ENCODE data around the gene MT1H.

Gene MT1H

DNA sequence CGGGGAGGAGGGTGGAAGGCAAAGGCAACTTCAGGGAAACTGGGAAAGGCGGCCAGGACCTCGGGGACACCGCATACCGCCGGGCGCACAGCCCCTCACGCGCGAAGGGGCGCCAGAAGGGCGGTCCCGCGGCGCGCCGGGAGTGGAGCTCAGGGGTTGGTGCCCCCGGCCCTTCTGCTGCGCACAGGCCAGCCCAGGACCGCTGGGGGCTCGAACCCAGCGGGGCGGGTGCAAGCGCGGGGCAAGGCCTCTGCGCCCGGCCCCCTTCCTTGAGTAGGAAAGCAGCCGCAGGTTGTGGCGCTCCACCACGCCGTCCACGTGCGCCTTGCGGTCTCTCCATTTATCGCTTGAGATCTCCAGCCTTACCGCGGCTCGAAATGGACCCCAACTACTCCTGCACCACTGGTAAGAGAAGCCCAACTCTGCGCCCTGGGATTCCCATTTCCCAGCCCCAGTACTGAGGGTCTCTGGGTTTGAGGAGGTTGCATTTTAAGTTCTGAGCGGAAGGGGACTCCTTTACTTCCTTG, 34.1 kb upstream of the MT1H start:
- Histone ChIP-seq H3K79me2 (ENCODE audit: insufficient read depth, low read depth) (no peaks in the 10 kb centered on the region), H3K9ac (no peak overlapping the region), H2AFZ (ENCODE audit: low read depth) (no peak overlapping the region), H3K4me2 (no peak overlapping the region), H3K36me3 (ENCODE audit: insufficient read depth) (no peaks in the 10 kb centered on the region), H4K20me1 (ENCODE audit: insufficient read depth) (no peaks in the 10 kb centered on the region), H3K27me3 (ENCODE audit: insufficient read depth, low read depth) (peaks cover 6% of the 10 kb centered on the region; the same call in 1 of the 2 replicates), H3K4me1 (ENCODE audit: low read depth, poor library complexity, severe bottlenecking) (no peaks in the 10 kb centered on the region), H3K27ac (no peak overlapping the region), H3K4me3 (IDR thresholded peaks at IDR 0.05; ENCODE audit: insufficient read depth, low read depth, low read length) (no peak overlapping the region)
- TF ChIP-seq, protein P1, sequence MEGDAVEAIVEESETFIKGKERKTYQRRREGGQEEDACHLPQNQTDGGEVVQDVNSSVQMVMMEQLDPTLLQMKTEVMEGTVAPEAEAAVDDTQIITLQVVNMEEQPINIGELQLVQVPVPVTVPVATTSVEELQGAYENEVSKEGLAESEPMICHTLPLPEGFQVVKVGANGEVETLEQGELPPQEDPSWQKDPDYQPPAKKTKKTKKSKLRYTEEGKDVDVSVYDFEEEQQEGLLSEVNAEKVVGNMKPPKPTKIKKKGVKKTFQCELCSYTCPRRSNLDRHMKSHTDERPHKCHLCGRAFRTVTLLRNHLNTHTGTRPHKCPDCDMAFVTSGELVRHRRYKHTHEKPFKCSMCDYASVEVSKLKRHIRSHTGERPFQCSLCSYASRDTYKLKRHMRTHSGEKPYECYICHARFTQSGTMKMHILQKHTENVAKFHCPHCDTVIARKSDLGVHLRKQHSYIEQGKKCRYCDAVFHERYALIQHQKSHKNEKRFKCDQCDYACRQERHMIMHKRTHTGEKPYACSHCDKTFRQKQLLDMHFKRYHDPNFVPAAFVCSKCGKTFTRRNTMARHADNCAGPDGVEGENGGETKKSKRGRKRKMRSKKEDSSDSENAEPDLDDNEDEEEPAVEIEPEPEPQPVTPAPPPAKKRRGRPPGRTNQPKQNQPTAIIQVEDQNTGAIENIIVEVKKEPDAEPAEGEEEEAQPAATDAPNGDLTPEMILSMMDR (conservative IDR thresholded peaks at IDR 0.05; ENCODE audit: low read depth, low read length) = no peak

DNA sequence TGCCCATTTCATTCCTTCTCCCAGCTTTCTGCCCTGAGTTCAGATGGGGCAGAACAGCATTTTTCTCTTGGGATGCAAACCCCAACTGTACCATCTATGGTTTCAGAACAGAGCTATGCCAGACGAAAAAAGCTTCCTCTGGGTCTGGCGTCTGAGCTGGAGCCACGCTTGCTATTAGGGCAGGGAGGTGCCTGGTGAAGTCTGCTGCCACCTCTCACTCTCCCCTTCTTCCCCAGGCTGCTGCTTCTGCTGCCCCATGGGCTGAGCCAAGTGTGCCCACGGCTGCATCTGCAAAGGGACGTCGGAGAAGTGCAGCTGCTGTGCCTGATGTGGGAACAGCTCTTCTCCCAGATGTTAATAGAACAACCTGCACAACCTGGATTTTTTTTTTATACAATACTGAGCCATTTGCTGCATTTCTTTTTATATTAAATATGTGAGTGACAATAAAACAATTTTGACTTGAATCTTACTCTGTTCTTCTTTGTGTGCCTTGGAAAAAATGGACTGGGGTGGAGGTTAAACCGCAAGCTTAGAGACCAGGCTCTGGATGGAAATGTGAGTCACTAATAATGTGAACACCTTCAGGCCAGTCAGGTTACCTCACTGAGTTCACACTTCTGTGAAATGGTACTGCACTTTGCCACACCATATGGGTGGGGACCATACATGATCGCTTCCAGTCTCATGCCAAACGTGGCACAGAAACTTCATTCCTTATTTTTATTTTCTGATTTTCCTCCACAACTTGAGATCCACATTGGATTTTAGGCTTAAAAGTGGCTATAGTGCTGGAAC, 32.8 kb upstream of the MT1H start:
- no peaks in the 10 kb centered on the region for H3K36me3 ChIP-seq (ENCODE audit: insufficient read depth)
- H3K27ac ChIP-seq = no peak overlapping the region
- no peak overlapping the region for H3K4me3 ChIP-seq (IDR thresholded peaks at IDR 0.05; ENCODE audit: insufficient read depth, low read depth, low read length)
- H3K9ac ChIP-seq = no peak overlapping the region
- H4K20me1 ChIP-seq (ENCODE audit: insufficient read depth) = no peaks in the 10 kb centered on the region
- no peaks in the 10 kb centered on the region for H3K79me2 ChIP-seq (ENCODE audit: insufficient read depth, low read depth)
- no peak overlapping the region for H2AFZ ChIP-seq (ENCODE audit: low read depth)
- H3K27me3 ChIP-seq (ENCODE audit: insufficient read depth, low read depth) = peaks cover 6% of the 10 kb centered on the region; the same call in 1 of the 2 replicates
- no peak overlapping the region for H3K4me2 ChIP-seq
- no peaks in the 10 kb centered on the region for H3K4me1 ChIP-seq (ENCODE audit: low read depth, poor library complexity, severe bottlenecking)
- TF ChIP-seq, protein P1 (conservative IDR thresholded peaks at IDR 0.05; ENCODE audit: low read depth, low read length) = no peak

DNA sequence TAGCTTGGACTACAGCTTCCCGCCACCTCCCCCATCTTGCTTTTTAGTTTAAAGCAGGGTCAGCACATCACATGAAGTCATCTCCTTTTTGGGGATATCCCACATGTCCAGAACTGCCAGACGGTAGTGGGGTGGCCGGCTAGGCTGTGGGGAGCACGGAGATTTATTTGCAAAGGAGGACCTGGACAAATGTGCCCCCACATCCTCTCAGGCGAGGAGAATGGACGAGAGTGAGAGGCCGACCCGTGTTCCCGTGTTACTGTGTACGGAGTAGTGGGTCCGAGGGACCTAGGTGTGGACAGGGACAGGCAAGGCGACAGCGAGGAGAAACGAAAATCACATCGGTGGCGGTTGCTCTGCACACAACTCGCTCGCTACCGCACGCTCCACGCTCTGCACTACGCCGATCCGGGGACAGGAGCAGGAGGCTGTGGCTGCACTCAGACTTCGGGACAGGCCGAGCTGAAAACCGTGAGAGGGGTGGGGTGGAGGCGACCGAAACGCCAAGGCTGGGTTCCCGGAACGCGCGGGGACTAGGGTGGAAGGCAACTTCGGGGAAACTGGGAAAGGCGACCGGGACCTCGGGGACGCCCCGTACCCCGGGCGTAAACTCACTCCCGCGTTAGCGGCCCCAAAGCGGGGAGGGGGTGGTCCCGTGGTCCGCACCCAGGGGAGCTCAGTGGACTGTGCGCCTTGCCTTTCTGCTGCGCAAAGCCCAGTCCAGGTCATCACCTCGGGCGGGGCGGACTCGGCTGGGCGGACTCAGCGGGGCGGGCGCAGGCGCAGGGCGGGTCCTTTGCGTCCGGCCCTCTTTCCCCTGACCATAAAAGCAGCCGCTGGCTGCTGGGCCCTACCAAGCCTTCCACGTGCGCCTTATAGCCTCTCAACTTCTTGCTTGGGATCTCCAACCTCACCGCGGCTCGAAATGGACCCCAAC, 31.5 kb upstream of the MT1H start, which contains the start of gene MT1A:
MT1A (plus strand) TSS at position 853 of the 937 bp plus-strand sequence; CDS start at position 926, 73 bp downstream.
- Histone ChIP-seq H3K4me2 (no peak within 1 kb of the TSS), H3K27me3 (ENCODE audit: insufficient read depth, low read depth) (peaks cover 6% of the 10 kb centered on the region; the same call in 1 of the 2 replicates), H3K36me3 (ENCODE audit: insufficient read depth) (no peaks in the 10 kb centered on the region), H2AFZ (ENCODE audit: low read depth) (no peak within 1 kb of the TSS), H3K27ac (no peak within 1 kb of the TSS), H3K9ac (no peak within 1 kb of the TSS), H3K4me3 (IDR thresholded peaks at IDR 0.05; ENCODE audit: insufficient read depth, low read depth, low read length) (no peak within 1 kb of the TSS), H3K79me2 (ENCODE audit: insufficient read depth, low read depth) (no peaks in the 10 kb centered on the region), H4K20me1 (ENCODE audit: insufficient read depth) (no peaks in the 10 kb centered on the region), H3K4me1 (ENCODE audit: low read depth, poor library complexity, severe bottlenecking) (no peaks in the 10 kb centered on the region)
- TF ChIP-seq, protein P1 (conservative IDR thresholded peaks at IDR 0.05; ENCODE audit: low read depth, low read length) = no peak

DNA sequence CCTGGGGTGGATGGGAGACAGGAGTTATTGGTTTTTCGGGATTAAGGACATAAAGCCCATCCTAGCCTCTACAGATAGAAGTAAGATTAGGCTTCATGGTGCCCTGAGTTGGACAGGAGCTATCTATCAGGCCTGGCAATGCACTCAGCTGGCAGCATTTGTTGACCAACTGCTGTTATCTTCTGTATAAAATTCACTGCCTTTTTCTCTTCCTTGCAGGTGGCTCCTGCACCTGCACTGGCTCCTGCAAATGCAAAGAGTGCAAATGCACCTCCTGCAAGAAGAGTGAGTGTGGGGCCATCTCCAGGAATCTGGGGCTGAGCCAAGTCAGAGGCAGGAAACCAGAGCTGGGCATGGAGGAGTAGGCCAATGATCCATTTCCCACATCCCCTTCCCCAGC, 30.6 kb upstream of the MT1H start:
- no peak overlapping the region for H3K9ac ChIP-seq
- H3K27me3 ChIP-seq (ENCODE audit: insufficient read depth, low read depth) = peaks cover 6% of the 10 kb centered on the region; the same call in 1 of the 2 replicates
- H3K36me3 ChIP-seq (ENCODE audit: insufficient read depth) = no peaks in the 10 kb centered on the region
- H3K27ac ChIP-seq = no peak overlapping the region
- H3K4me1 ChIP-seq (ENCODE audit: low read depth, poor library complexity, severe bottlenecking) = peaks cover 6% of the 10 kb centered on the region
- no peak overlapping the region for H3K4me3 ChIP-seq (IDR thresholded peaks at IDR 0.05; ENCODE audit: insufficient read depth, low read depth, low read length)
- no peaks in the 10 kb centered on the region for H3K79me2 ChIP-seq (ENCODE audit: insufficient read depth, low read depth)
- H4K20me1 ChIP-seq (ENCODE audit: insufficient read depth) = no peaks in the 10 kb centered on the region
- H3K4me2 ChIP-seq = no peak overlapping the region
- H2AFZ ChIP-seq (ENCODE audit: low read depth) = no peak overlapping the region
- TF ChIP-seq, protein P1 (conservative IDR thresholded peaks at IDR 0.05; ENCODE audit: low read depth, low read length) = no peak
